WTC11 (cell line): ENCODE data around the gene RBP2. TPM values are rescaled to one million over a fixed set of nuclear protein-coding genes. Genes with fewer than 3 reads are reported as not detected.

Experiments used
- ATAC-seq: fragments of 200-7000 bp; cut with Tn5 transposase; 2 replicates; pipeline ENCODE4 v1.10.0; 2021; ENCODE audit warnings: mild to moderate bottlenecking, moderate library complexity
- CTCF ChIA-PET: fragments of 300-600 bp; sonication (Branson Sonifier 250); formaldehyde crosslinking; loops from one replicate; lab custom pipeline; 2021; ENCODE audit warnings: antibody characterized with exemption; lab: Charles Lee
- POLR2A ChIA-PET: fragments of 350-600 bp; sonication (Branson Sonifier 250); formaldehyde crosslinking; loops from one replicate; lab custom pipeline; 2021; ENCODE audit warnings: antibody characterized with exemption; lab: Charles Lee
- DNase-seq: peaks from one replicate; pipeline ENCODE4 v3.0.0; 2021; ENCODE audit warnings: low spot score
- H3K27ac Mint-ChIP-seq: 2 replicates; pipeline ENCODE4 v1.8.0; 2021; ENCODE audit warnings: mixed read lengths
- H3K27me3 Mint-ChIP-seq: 2 replicates; pipeline ENCODE4 v1.8.0; 2021; ENCODE audit warnings: low read depth, mild to moderate bottlenecking, moderate library complexity, mixed read lengths
- H3K36me3 Mint-ChIP-seq: 2 replicates; pipeline ENCODE4 v1.8.0; 2021; ENCODE audit warnings: mixed read lengths
- H3K4me1 Mint-ChIP-seq: 2 replicates; pipeline ENCODE4 v1.8.0; 2022; ENCODE audit warnings: mixed read lengths
- H3K4me3 Mint-ChIP-seq: 2 replicates; pipeline ENCODE4 v1.8.0; 2021; ENCODE audit warnings: mild to moderate bottlenecking, moderate library complexity, mixed read lengths
- H3K9me3 Mint-ChIP-seq: 2 replicates; pipeline ENCODE4 v1.8.0; 2021; ENCODE audit warnings: mixed read lengths
- AFF4 ChIP-seq: sonication (generic); formaldehyde crosslinking; IDR thresholded peaks from 2 replicates; pipeline ENCODE4 v1.8.1; 2023; ENCODE audit warnings: mild to moderate bottlenecking, missing genetic modification reagents, borderline replicate concordance
- ARID4B ChIP-seq: sonication (generic); formaldehyde crosslinking; IDR thresholded peaks from 2 replicates; pipeline ENCODE4 v1.8.0; 2023; ENCODE audit warnings: missing genetic modification reagents, mild to moderate bottlenecking, borderline replicate concordance
- ATF6 ChIP-seq: sonication (generic); formaldehyde crosslinking; IDR thresholded peaks from 2 replicates; pipeline ENCODE4 v1.8.1; 2023; ENCODE audit warnings: mild to moderate bottlenecking, missing genetic modification reagents
- CTCF ChIP-seq: fragments of 200-600 bp; IDR thresholded peaks from 2 replicates; pipeline ENCODE4 v1.8.0; 2022; ENCODE audit warnings: antibody characterized with exemption
- HMGA2 ChIP-seq: fragments of 250-450 bp; sonication (Bioruptor Pico); IDR thresholded peaks from 2 replicates; pipeline ENCODE4 v1.4.0; 2021; ENCODE audit warnings: mild to moderate bottlenecking, moderate library complexity
- IRF2 ChIP-seq: sonication (generic); formaldehyde crosslinking; IDR thresholded peaks from 2 replicates; pipeline ENCODE4 v1.8.0; 2022; ENCODE audit warnings: low read depth, missing genetic modification reagents, borderline replicate concordance
- KAT7 ChIP-seq: sonication (generic); formaldehyde crosslinking; IDR thresholded peaks from 2 replicates; pipeline ENCODE4 v1.8.1; 2023; ENCODE audit warnings: missing genetic modification reagents, mild to moderate bottlenecking, borderline replicate concordance
- PRDM15 ChIP-seq: sonication (generic); formaldehyde crosslinking; IDR thresholded peaks from 2 replicates; pipeline ENCODE4 v1.8.0; 2022; ENCODE audit warnings: missing genetic modification reagents
- TEAD4 ChIP-seq: sonication (generic); formaldehyde crosslinking; IDR thresholded peaks from 2 replicates; pipeline ENCODE4 v1.8.0; 2022; ENCODE audit warnings: mild to moderate bottlenecking, missing genetic modification reagents
- ZBTB43 ChIP-seq: sonication (generic); formaldehyde crosslinking; IDR thresholded peaks from 2 replicates; pipeline ENCODE4 v1.8.1; 2023; ENCODE audit warnings: mild to moderate bottlenecking, missing genetic modification reagents
- ZNF219 ChIP-seq: sonication (generic); formaldehyde crosslinking; IDR thresholded peaks from 2 replicates; pipeline ENCODE4 v1.8.0; 2023; ENCODE audit warnings: missing genetic modification reagents, mild to moderate bottlenecking, borderline replicate concordance
- total RNA-seq: library from RNA; stranded (reverse); gene quantifications from 3 replicates; pipeline ENCODE4 v1.2.3, GENCODE V29; 2021

Gene RBP2
- total RNA-seq, 1 experiment from 2014 or later, result not detected

- no peak for TF ChIP-seq KAT7 (CRISPR knock-in tag)
- no peak for TF ChIP-seq ATF6 (CRISPR knock-in tag)
- no peak for TF ChIP-seq HMGA2 (CRISPR knock-in tag)
- no peak for TF ChIP-seq PRDM15
- TF ChIP-seq ZBTB43, result no peak
- H3K4me1 Mint-ChIP-seq, result peaks cover 7% of the 10 kb centered on the region
- no peak for DNase-seq
- no peaks in the 10 kb centered on the region for H3K36me3 Mint-ChIP-seq
- ChIA-PET POLR2A (no interaction called here), CTCF (no interaction called here)
- H3K27ac Mint-ChIP-seq, result no peak overlapping the region
- peaks cover 3% of the 10 kb centered on the region; the same call in 1 of the 2 replicates for H3K27me3 Mint-ChIP-seq
- no peaks in the 10 kb centered on the region for H3K9me3 Mint-ChIP-seq
- no peak overlapping the region for H3K4me3 Mint-ChIP-seq
- no peak for ATAC-seq
Measured at GRCh38 chr3:139450159-139450558, 26.2 kb downstream of the RBP2 start.

GRCh38 chr3:139449566-139449965, 26.8 kb downstream of the RBP2 start:
- TF ChIP-seq CTCF (no peak), ARID4B (CRISPR knock-in tag) (no peak), AFF4 (CRISPR knock-in tag) (no peak), TEAD4 (CRISPR knock-in tag) (no peak), IRF2 (CRISPR knock-in tag) (no peak), ZNF219 (CRISPR knock-in tag) (no peak)
- DNase-seq (no peak), ATAC-seq (no peak)
- Mint-ChIP-seq H3K36me3 (no peaks in the 10 kb centered on the region), H3K27ac (no peak overlapping the region), H3K4me1 (peaks cover 7% of the 10 kb centered on the region), H3K27me3 (peaks cover 3% of the 10 kb centered on the region; the same call in 1 of the 2 replicates), H3K9me3 (no peaks in the 10 kb centered on the region), H3K4me3 (no peak overlapping the region)
- ChIA-PET CTCF (no interaction called here), POLR2A (no interaction called here)
